22Rv1 (cell line): ENCODE measurements around the gene PCNP.

ENCODE experiments used
- CTCF ChIP-seq: fragments of 450-650 bp; IDR thresholded peaks from 2 replicates; pipeline ENCODE4 v1.5.1; 2017; ENCODE audit warnings: mild to moderate bottlenecking
- ZFX ChIP-seq: fragments of 450-650 bp; IDR thresholded peaks from 2 replicates; pipeline ENCODE4 v1.6.1; 2017; ENCODE audit warnings: antibody characterized with exemption, borderline replicate concordance

GRCh38 chr3:101577286-101577685, 3.3 kb downstream of the PCNP start:
- no peak for TF ChIP-seq CTCF
- no peak for TF ChIP-seq ZFX
